AG04450 (cell line): Measurements from ENCODE around the gene GSKIP. TPM values are rescaled to one million over a fixed set of nuclear protein-coding genes. Genes with fewer than 3 reads are reported as not detected.

Experiments used
- CTCF ChIA-PET: fragments of 300-600, 350-600 bp; formaldehyde crosslinking; extraction: SDS; loops from one replicate; lab custom pipeline; 2022; ENCODE audit warnings: antibody characterized with exemption, inconsistent platforms; lab: Charles Lee
- POLR2A ChIA-PET: fragments of 350-600 bp; formaldehyde crosslinking; extraction: SDS; loops from one replicate; lab custom pipeline; 2021; ENCODE audit warnings: antibody characterized with exemption, inconsistent platforms; lab: Yijun Ruan, JAX
- DNase-seq: peaks from one replicate; pipeline ENCODE4 v3.0.0-alpha.2; 2011; ENCODE audit warnings: low read depth, low spot score
- H3K27ac ChIP-seq: one replicate; pipeline ENCODE4 v1.5.1; 2012; ENCODE audit warnings: low read depth, low read length, control low read depth
- H3K27me3 ChIP-seq: one replicate; pipeline ENCODE4 v1.6.0; 2012; ENCODE audit warnings: low read length; ENCODE audit not compliant: control insufficient read depth, insufficient read depth
- H3K4me3 ChIP-seq: 2 replicates; pipeline ENCODE4 v1.5.1; 2011; ENCODE audit warnings: mild to moderate bottlenecking, low read depth, low read length, control low read depth
- H3K9me3 ChIP-seq: 2 replicates; pipeline ENCODE4 v1.5.1; 2012; ENCODE audit warnings: low read length; ENCODE audit not compliant: control insufficient read depth, insufficient read depth
- CTCF ChIP-seq: IDR thresholded peaks from 2 replicates; pipeline ENCODE4 v1.5.1; 2011; ENCODE audit warnings: low read depth, low read length, control low read depth, inconsistent platforms
- polyA plus RNA-seq: library from polyadenylated mRNA; depleted of rRNA; stranded (reverse); fragments of >200 nt; gene quantifications from 2 replicates; pipeline ENCODE4 v1.2.3, GENCODE V29; 2011

The GSKIP gene
- polyA plus RNA-seq, 1 experiment: 37.9 TPM

- Histone ChIP-seq H3K9me3 (no peaks in the 10 kb centered on the region; the same call in 1 of the 2 replicates), H3K27me3 (no peaks in the 10 kb centered on the region), H3K4me3 (no peak overlapping the region), H3K27ac (no peak overlapping the region)
- no peak for TF ChIP-seq CTCF
- POLR2A ChIA-PET: no interaction called here
- no peak for DNase-seq
- CTCF ChIA-PET: interaction anchor here (1.0 to 1.2 kb wide), 3 partner anchors 55 to 253 kb away, joined by 3 read pairs; no protein-coding TSS in a partner anchor
Observed at GRCh38 chr14:96351986-96352385, 11.3 kb upstream of the GSKIP start.

- no peak overlapping the region for H3K4me3 ChIP-seq
- ChIA-PET POLR2A (no interaction called here), CTCF (interaction anchor here (1.1 kb wide), 1 partner anchor 252 kb away, joined by 3 read pairs; no protein-coding TSS in a partner anchor)
- no peaks in the 10 kb centered on the region for H3K27me3 ChIP-seq
- no peaks in the 10 kb centered on the region; the same call in 1 of the 2 replicates for H3K9me3 ChIP-seq
- H3K27ac ChIP-seq: no peak overlapping the region
- TF ChIP-seq CTCF: no peak
- no peak for DNase-seq
Observed at GRCh38 chr14:96352708-96353107, 10.6 kb upstream of the GSKIP start.

- ChIA-PET POLR2A (no interaction called here), CTCF (no interaction called here)
- no peaks in the 10 kb centered on the region for H3K9me3 ChIP-seq
- no peak for DNase-seq
- no peak for TF ChIP-seq CTCF
- H3K27ac ChIP-seq: no peak overlapping the region
- H3K27me3 ChIP-seq: no peaks in the 10 kb centered on the region
- no peak overlapping the region for H3K4me3 ChIP-seq
Observed at GRCh38 chr14:96354246-96354645, 9.1 kb upstream of the GSKIP start.

GRCh38 chr14:96357216-96357615, 6.1 kb upstream of the GSKIP start:
- no peak for DNase-seq
- POLR2A ChIA-PET: no interaction called here
- no peak overlapping the region for H3K27ac ChIP-seq
- H3K9me3 ChIP-seq: no peaks in the 10 kb centered on the region
- TF ChIP-seq CTCF: peak; percentile 22; the same call in 1 of the 2 replicates
- no peak overlapping the region for H3K4me3 ChIP-seq
- CTCF ChIA-PET: no interaction called here
- H3K27me3 ChIP-seq: no peaks in the 10 kb centered on the region

- ChIA-PET POLR2A (no interaction called here), CTCF (no interaction called here)
- DNase-seq: no peak
- Histone ChIP-seq H3K4me3 (no peak overlapping the region), H3K27me3 (no peaks in the 10 kb centered on the region), H3K9me3 (no peaks in the 10 kb centered on the region; the same call in 1 of the 2 replicates), H3K27ac (no peak overlapping the region)
- TF ChIP-seq CTCF: no peak
Observed at GRCh38 chr14:96359959-96360358, 3.4 kb upstream of the GSKIP start.
